HUES6 (cell line): Measurements from ENCODE around the gene BMF.

Source experiments
- H3K27ac ChIP-seq: 2 replicates; pipeline ENCODE4 v1.7.0; 2013; ENCODE audit warnings: low read depth, mild to moderate bottlenecking, low read length, inconsistent platforms
- H3K27me3 ChIP-seq: 2 replicates; pipeline ENCODE4 v1.6.1; 2013; ENCODE audit warnings: low read length; ENCODE audit not compliant: control insufficient read depth, insufficient read depth
- H3K36me3 ChIP-seq: 2 replicates; pipeline ENCODE4 v1.6.1; 2013; ENCODE audit warnings: low read length; ENCODE audit not compliant: control insufficient read depth, insufficient read depth
- H3K4me1 ChIP-seq: 2 replicates; pipeline ENCODE4 v1.6.1; 2013; ENCODE audit warnings: low read length; ENCODE audit not compliant: control insufficient read depth, insufficient read depth
- H3K4me3 ChIP-seq: 2 replicates; pipeline ENCODE4 v1.5.1; 2013; ENCODE audit warnings: low read depth, low read length
- H3K9ac ChIP-seq: one replicate; pipeline ENCODE4 v1.6.1; 2013; ENCODE audit warnings: mild to moderate bottlenecking, low read length
- H3K9me3 ChIP-seq: 2 replicates; pipeline ENCODE4 v1.6.1; 2013; ENCODE audit warnings: low read depth, low read length; ENCODE audit not compliant: control insufficient read depth, insufficient read depth

Gene BMF

GRCh38 chr15:40092979-40093869, 15.5 kb downstream of the BMF start:
- Histone ChIP-seq H3K4me1 (peaks cover 79% of the 10 kb centered on the region), H3K27me3 (no peaks in the 10 kb centered on the region), H3K9me3 (no peaks in the 10 kb centered on the region), H3K4me3 (no peak overlapping the region), H3K27ac (no peak overlapping the region), H3K9ac (no peak overlapping the region), H3K36me3 (no peaks in the 10 kb centered on the region)

GRCh38 chr15:40092256-40092978, 16.3 kb downstream of the BMF start:
- Histone ChIP-seq H3K27ac (no peak overlapping the region), H3K4me1 (peaks cover 79% of the 10 kb centered on the region), H3K27me3 (no peaks in the 10 kb centered on the region), H3K9ac (peak overlapping the region; percentile 6), H3K9me3 (no peaks in the 10 kb centered on the region), H3K36me3 (no peaks in the 10 kb centered on the region), H3K4me3 (0 out of 2 replicates have a peak overlapping the region, but pooled peaks have one; percentile 14)

DNA sequence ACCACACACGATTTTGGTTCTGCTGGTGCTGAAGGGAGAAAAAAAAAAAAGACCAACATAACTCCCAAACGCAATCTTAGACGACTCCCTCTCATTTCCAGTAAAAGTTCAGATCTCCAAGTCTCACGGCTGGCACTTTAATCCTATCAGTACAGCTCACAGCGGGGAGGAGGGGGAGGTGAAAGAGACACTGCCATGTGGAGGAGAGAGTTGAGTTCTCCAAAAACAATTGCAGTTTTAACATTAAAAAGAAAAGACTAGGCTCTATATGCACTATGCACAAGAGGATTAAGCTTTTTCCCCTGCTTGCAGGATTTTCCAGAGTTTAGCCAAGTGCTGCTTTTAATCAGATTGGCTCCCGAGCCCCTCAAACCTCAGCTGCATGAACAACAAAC, 16.8 kb downstream of the BMF start:
- H3K4me3 ChIP-seq, result peak overlapping the region; percentile 14; the same call in 1 of the 2 replicates
- no peaks in the 10 kb centered on the region for H3K27me3 ChIP-seq
- no peaks in the 10 kb centered on the region for H3K9me3 ChIP-seq
- H3K9ac ChIP-seq, result peak overlapping the region; percentile 6
- H3K27ac ChIP-seq, result no peak overlapping the region
- no peaks in the 10 kb centered on the region for H3K36me3 ChIP-seq
- peaks cover 80% of the 10 kb centered on the region for H3K4me1 ChIP-seq

GRCh38 chr15:40090774-40091455, 17.8 kb downstream of the BMF start:
- Histone ChIP-seq H3K9me3 (no peaks in the 10 kb centered on the region), H3K27ac (no peak overlapping the region), H3K4me3 (no peak overlapping the region), H3K36me3 (no peaks in the 10 kb centered on the region), H3K9ac (no peak overlapping the region), H3K4me1 (peaks cover 74% of the 10 kb centered on the region), H3K27me3 (no peaks in the 10 kb centered on the region)

DNA sequence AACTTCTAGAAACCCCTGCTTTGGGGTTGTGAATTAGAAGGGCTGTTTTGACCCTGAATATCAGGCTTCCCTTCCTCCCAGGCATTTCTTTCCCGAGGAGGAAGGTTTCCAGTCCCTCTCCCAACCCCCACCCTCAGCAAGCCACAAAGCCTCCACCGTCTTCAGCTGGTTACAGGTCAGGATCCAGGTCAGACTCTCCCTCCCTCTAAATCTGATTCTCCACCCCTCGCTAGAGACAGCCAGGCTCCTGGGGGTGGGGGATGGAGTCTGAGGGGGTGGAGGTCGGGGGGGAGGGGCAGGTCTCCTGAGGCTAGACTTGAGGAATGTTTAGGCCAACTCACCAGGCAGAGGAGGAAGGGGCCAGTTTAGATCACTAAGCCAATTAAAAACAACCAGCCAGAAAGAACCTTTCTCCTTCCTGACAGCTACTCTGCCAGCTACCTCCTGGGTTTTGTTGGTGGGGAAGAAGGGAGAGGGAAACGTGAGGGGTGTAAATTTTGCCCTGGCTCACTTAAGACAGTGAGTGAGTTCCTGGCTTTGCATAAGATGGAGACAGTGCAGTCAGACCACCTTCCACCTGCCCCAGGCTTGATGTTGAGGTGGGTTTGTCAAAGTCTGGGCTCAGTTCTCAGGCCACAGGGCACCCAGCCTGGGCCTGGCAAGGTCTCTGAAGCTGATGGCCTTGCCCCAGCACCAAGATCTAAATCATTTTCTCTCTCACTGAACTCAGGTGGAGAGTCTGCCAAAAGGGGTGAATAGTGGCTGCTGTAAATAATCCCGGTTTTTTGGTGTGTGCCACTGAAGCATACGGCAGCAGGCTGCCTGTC, 19.5 kb downstream of the BMF start:
- peaks cover 81% of the 10 kb centered on the region for H3K4me1 ChIP-seq
- H3K9ac ChIP-seq, result peak overlapping the region; percentile 31
- H3K27ac ChIP-seq, result peak overlapping the region; percentile 7; the same call in 1 of the 2 replicates
- H3K27me3 ChIP-seq, result no peaks in the 10 kb centered on the region
- peak overlapping the region; percentile 25; the same call in 1 of the 2 replicates for H3K4me3 ChIP-seq
- H3K36me3 ChIP-seq, result no peaks in the 10 kb centered on the region
- H3K9me3 ChIP-seq, result no peaks in the 10 kb centered on the region

DNA sequence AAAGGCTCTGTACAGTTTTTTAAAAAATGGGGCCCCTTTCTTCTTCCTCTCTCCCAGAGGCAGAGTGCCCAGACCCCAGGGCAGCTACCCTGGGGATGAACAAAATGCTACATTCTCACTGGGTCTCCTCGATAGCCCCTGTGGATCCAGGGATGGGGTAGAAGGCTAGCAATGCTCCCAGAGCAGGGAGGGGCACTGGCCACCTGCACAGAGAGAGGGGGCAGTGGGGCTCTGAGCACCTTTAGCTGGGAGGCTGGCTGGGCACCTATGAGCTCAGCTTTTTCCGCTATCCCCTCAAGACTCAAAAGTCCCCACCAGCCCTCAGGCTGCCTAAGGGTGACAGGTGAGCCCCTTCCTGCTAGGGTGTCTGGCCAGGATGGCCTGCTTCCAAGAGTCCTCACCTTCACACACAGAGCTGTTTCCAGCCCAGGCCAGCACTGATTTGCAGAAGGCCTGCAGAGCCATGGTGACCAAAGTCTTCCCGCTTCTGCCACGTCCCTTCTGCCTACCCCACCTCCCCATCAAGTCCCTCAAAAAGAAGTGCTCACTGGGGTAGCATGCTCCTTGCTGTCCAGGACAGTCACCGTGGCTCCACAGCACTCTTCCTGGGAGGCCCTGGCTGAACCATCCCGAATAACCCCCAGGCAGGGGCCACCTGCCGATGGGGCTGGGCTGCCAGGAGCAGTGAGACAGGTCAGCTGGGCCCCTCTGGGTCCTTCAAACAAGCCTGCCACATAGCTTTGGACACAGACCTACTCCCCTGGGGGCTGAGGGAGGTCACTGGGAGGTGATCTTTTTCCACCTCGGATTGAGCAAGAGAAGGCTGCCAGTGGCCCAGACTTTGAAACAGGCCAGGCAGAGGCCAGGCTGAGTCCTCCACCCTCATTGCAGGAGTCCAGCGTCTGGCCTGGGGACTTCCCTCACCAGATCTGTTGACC, 20.4 kb downstream of the BMF start:
- H3K4me3 ChIP-seq, result peak overlapping the region; percentile 25; the same call in 1 of the 2 replicates
- H3K36me3 ChIP-seq, result no peaks in the 10 kb centered on the region
- peaks cover 75% of the 10 kb centered on the region for H3K4me1 ChIP-seq
- H3K27ac ChIP-seq, result peak overlapping the region; percentile 7; the same call in 1 of the 2 replicates
- no peaks in the 10 kb centered on the region for H3K9me3 ChIP-seq
- no peaks in the 10 kb centered on the region for H3K27me3 ChIP-seq
- peak overlapping the region; percentile 31 for H3K9ac ChIP-seq

DNA sequence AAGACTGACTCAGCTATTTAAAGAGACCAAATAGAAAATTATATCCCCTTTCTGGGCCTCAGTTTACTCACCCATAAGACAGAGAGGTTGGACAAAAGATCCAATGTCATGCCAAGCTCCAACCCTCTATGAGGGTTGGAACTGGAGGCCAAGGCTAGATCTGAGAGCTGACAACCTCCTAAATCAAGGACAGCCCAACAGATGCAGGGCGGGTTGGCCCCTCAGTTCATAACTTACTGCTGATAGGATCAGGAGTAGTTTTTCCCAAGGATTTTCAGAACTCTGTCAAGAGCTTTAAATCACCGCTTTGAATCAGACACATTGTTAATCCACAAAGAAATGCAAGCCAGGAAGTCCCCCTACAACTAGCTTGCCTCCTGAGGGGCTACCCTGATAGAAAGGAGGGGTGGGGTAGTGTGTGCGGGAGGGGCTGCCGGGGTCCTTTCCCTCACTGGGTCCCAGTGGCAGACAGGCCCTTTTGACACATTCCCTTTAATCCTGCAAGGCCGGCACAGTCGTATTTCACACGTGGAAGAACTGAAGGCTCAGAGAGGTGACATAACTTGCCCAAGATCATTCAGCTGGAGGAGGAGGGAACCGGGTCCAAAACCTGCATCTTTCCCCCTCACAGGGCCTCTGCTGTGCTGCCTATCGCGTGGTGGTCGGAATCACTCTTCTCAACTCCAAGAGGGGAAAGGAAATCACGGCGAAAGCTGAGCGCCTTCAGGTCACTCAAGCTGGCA, 21.4 kb downstream of the BMF start:
- Histone ChIP-seq H3K4me1 (peaks cover 71% of the 10 kb centered on the region), H3K27ac (no peak overlapping the region), H3K27me3 (peaks cover 8% of the 10 kb centered on the region), H3K9ac (no peak overlapping the region), H3K9me3 (no peaks in the 10 kb centered on the region), H3K4me3 (no peak overlapping the region), H3K36me3 (no peaks in the 10 kb centered on the region)

DNA sequence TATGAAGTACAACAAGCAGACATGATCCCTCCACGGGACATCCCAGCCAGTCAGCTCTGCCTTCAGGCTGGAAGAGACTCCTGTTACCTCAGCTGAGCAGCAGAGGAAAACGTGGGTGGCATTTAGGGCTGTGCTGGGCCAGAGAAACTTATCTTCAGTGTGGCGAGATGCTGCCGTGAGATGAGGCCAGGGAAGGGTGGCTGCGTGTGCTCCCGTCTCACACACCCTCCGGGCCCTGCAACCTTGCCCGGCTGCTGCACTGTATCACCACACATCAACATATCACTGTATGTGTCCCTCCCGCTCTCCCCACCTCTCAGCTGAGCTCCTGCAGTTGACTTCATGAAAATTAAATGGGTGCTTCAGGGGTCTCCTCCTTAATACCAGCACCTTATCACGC, 23.4 kb downstream of the BMF start:
- Histone ChIP-seq H3K4me1 (peaks cover 70% of the 10 kb centered on the region), H3K36me3 (no peaks in the 10 kb centered on the region), H3K27me3 (peaks cover 23% of the 10 kb centered on the region), H3K4me3 (no peak overlapping the region), H3K27ac (no peak overlapping the region), H3K9ac (no peak overlapping the region), H3K9me3 (no peaks in the 10 kb centered on the region)

DNA sequence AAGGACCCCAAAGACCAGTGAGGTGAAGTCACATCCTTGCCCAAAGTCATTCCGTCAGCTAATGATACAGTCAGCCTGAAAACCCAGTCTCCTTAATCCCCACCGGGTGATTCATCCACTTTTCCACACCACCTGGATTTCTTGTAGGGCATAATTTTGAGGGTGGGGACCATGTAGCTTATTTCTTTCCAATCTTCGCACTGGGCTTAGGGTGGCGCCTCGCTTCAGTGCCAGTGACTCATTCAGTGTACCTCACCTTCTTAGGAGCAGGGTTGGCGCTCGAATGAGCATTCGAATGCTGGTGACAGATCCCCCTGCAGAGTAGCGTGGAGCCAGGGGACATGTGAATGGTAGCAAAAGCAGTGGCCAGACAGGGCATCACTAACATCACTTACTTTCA, 24.0 kb downstream of the BMF start:
- no peaks in the 10 kb centered on the region for H3K36me3 ChIP-seq
- peaks cover 23% of the 10 kb centered on the region for H3K27me3 ChIP-seq
- H3K9ac ChIP-seq, result no peak overlapping the region
- H3K9me3 ChIP-seq, result no peaks in the 10 kb centered on the region
- H3K4me1 ChIP-seq, result peaks cover 64% of the 10 kb centered on the region
- no peak overlapping the region for H3K27ac ChIP-seq
- H3K4me3 ChIP-seq, result no peak overlapping the region
